HEK293T (cell line): Measurements from ENCODE around the gene CLEC3B.

Source experiments
- CTCF ChIA-PET: fragments of 350-600 bp; formaldehyde crosslinking; extraction: SDS; loops from one replicate; lab custom pipeline; 2021; ENCODE audit warnings: antibody characterized with exemption, inconsistent platforms; lab: Yijun Ruan, JAX
- POLR2A ChIA-PET: fragments of 350-600 bp; formaldehyde crosslinking; extraction: SDS; loops from one replicate; lab custom pipeline; 2020; ENCODE audit warnings: antibody characterized with exemption, inconsistent platforms; lab: Yijun Ruan, JAX
- DNase-seq: peaks from one replicate; pipeline ENCODE4 v3.0.0; 2012; ENCODE audit warnings: mixed read lengths; ENCODE audit errors: extremely low spot score
- ARNT ChIP-seq: fragments of 450-650 bp; IDR thresholded peaks from 2 replicates; pipeline ENCODE4 v1.6.1; 2017; ENCODE audit warnings: mild to moderate bottlenecking
- BHLHE40 ChIP-seq: fragments of 450-650 bp; IDR thresholded peaks from 2 replicates; pipeline ENCODE4 v1.6.1; 2016; ENCODE audit warnings: mild to moderate bottlenecking, moderate library complexity, borderline replicate concordance
- CTBP1 ChIP-seq: fragments of 450-650 bp; IDR thresholded peaks from 2 replicates; pipeline ENCODE4 v1.6.1; 2016; ENCODE audit warnings: borderline replicate concordance
- ELF4 ChIP-seq: fragments of 450-650 bp; IDR thresholded peaks from 2 replicates; pipeline ENCODE4 v1.6.1; 2017; ENCODE audit warnings: antibody characterized with exemption
- FOXA1 ChIP-seq: fragments of 450-650 bp; IDR thresholded peaks from 2 replicates; pipeline ENCODE4 v1.6.1; 2016; ENCODE audit warnings: mild to moderate bottlenecking
- FOXK2 ChIP-seq: fragments of 450-650 bp; IDR thresholded peaks from 2 replicates; pipeline ENCODE4 v1.6.1; 2016; ENCODE audit warnings: mild to moderate bottlenecking
- FOXM1 ChIP-seq: fragments of 450-650 bp; IDR thresholded peaks from 2 replicates; pipeline ENCODE4 v1.6.1; 2017; ENCODE audit warnings: mild to moderate bottlenecking, borderline replicate concordance
- HDGF ChIP-seq: fragments of 450-650 bp; IDR thresholded peaks from 2 replicates; pipeline ENCODE4 v1.6.1; 2017; ENCODE audit warnings: antibody characterized with exemption, borderline replicate concordance
- L3MBTL2 ChIP-seq: fragments of 450-650 bp; conservative IDR thresholded peaks from 2 replicates; pipeline ENCODE4 v1.6.1; 2016; ENCODE audit warnings: mild to moderate bottlenecking
- LEF1 ChIP-seq: fragments of 450-650 bp; IDR thresholded peaks from 2 replicates; pipeline ENCODE4 v1.6.1; 2017; ENCODE audit warnings: mild to moderate bottlenecking, borderline replicate concordance
- NFRKB ChIP-seq: fragments of 450-650 bp; IDR thresholded peaks from 2 replicates; pipeline ENCODE4 v1.6.1; 2016; ENCODE audit warnings: mild to moderate bottlenecking, moderate library complexity
- SP1 ChIP-seq: fragments of 450-650 bp; IDR thresholded peaks from 2 replicates; pipeline ENCODE4 v1.6.1; 2017
- SUZ12 ChIP-seq: fragments of 450-650 bp; IDR thresholded peaks from 2 replicates; pipeline ENCODE4 v1.6.1; 2016; ENCODE audit warnings: mild to moderate bottlenecking
- TARDBP ChIP-seq: fragments of 450-650 bp; IDR thresholded peaks from 2 replicates; pipeline ENCODE4 v1.6.1; 2016
- ZNF384 ChIP-seq: fragments of 450-650 bp; IDR thresholded peaks from 2 replicates; pipeline ENCODE4 v1.6.1; 2016
- TF ChIP-seq, protein P1 (sequence below): fragments of 450-650 bp; IDR thresholded peaks from 2 replicates; pipeline ENCODE4 v1.6.1; 2016

CLEC3B gene

DNA sequence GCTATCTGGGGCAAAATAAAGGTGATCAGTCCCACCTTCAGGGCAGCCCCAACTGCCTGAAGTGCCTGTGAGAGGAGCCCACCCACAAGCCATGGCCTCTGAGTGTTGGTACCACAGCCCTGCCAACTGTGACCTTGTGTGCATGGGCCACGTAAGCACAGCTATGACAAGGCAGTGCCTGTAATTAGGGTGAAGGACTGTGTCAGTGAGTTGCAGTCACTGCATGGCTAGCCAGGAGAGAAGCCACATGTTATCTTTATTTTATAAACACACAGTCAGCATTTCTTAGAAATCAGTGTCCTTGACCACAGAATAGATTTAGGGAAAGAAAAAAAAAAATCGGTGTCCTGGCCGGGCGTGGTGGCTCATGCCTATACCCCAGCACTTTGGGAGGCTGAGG, 25.3 kb upstream of the CLEC3B start:
- no peak for TF ChIP-seq FOXA1
- no peak for TF ChIP-seq LEF1
- TF ChIP-seq, protein P1, sequence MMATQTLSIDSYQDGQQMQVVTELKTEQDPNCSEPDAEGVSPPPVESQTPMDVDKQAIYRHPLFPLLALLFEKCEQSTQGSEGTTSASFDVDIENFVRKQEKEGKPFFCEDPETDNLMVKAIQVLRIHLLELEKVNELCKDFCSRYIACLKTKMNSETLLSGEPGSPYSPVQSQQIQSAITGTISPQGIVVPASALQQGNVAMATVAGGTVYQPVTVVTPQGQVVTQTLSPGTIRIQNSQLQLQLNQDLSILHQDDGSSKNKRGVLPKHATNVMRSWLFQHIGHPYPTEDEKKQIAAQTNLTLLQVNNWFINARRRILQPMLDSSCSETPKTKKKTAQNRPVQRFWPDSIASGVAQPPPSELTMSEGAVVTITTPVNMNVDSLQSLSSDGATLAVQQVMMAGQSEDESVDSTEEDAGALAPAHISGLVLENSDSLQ, result no peak
- no peak for TF ChIP-seq ELF4
- no peak for TF ChIP-seq NFRKB
- no peak for TF ChIP-seq FOXM1
- TF ChIP-seq FOXK2, result no peak
- no peak for TF ChIP-seq TARDBP
- TF ChIP-seq CTBP1, result no peak
- POLR2A ChIA-PET, result no interaction called here
- CTCF ChIA-PET, result interaction anchor here (0.7 to 1.3 kb wide), 2 partner anchors 7 to 18 kb away, joined by 3 read pairs; no protein-coding TSS in a partner anchor
- no peak for DNase-seq

DNA sequence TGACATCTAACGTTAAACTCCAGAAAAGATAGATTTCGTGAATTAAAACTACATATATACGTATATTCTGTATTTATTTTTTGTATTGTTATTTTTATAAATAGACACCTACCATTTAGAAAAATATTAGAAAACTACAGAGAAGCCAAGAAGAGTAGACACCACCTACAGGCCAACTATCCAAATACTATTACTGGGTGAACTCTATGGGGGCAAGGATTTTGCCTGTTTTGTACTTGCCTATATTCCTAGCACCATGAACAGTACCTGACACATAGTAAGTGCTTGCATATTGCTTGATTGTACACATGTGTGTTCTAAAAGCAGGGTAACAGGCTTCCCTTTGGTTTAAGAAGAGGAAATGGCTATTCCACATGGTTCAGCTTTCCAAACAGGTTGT, 24.4 kb upstream of the CLEC3B start:
- TF ChIP-seq FOXK2 (no peak), SP1 (no peak), ARNT (no peak)
- DNase-seq, result no peak
- POLR2A ChIA-PET, result no interaction called here
- CTCF ChIA-PET, result interaction anchor here (1.3 kb wide), 1 partner anchor 8 kb away, joined by 3 read pairs; no protein-coding TSS in a partner anchor

DNA sequence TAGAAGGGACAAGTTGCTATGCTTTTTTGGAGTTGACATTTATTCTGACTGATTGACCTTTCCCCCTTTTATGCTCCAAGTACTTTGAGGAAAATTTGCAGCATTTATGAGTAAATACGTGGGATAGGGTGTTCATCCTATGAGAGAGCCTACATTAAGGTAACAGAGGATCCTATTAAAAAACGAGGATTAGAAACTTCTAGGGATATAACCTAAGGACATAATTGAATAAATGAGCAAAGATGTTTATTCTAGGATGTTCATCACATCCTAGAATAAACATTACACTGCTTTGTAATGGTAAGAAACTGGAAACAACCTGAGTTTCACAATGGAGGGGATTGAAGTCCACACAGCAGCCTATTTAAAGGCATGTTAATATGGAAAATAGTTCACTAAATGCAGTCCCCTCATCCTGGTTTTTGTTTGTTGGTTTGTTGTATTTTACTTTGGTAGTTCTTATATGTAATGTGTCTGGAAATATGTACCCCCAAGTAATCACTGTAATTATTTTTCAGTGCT, 23.9 kb upstream of the CLEC3B start:
- DNase-seq, result no peak
- CTCF ChIA-PET, result interaction anchor here (1.0 kb wide), 1 partner anchor 8 kb away, joined by 3 read pairs; no protein-coding TSS in a partner anchor
- POLR2A ChIA-PET, result no interaction called here
- no peak for TF ChIP-seq FOXA1
- no peak for TF ChIP-seq ARNT
- TF ChIP-seq LEF1, result no peak
- TF ChIP-seq BHLHE40, result no peak
- no peak for TF ChIP-seq CTBP1
- TF ChIP-seq SUZ12, result no peak
- no peak for TF ChIP-seq TARDBP
- no peak for TF ChIP-seq FOXK2
- no peak for TF ChIP-seq FOXM1
- no peak for TF ChIP-seq SP1
- no peak for TF ChIP-seq L3MBTL2
- no peak for TF ChIP-seq NFRKB
- no peak for TF ChIP-seq ELF4

DNA sequence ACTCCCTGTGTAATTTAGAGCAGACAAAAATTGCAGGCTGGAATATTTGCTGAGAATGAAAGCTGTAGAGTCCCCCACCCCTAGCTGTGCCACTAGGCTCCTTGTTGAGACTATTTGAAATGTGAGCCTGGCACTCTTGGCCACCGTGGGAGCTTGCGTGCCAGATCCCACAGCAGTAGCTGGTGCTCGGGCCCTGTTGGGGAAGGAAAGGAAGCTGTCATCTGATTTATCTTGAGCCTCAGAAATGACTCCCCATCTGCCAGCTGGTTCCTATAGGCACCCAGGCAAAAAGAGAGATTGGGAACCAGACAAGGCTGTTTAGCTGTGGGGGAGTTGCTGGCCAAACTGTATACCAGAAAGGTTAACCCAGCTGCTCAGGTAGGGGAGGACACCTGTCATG, 23.4 kb upstream of the CLEC3B start:
- POLR2A ChIA-PET, result no interaction called here
- CTCF ChIA-PET, result interaction anchor here (1.0 kb wide), 1 partner anchor 8 kb away, joined by 3 read pairs; no protein-coding TSS in a partner anchor
- TF ChIP-seq ZNF384 (no peak), ELF4 (no peak), FOXA1 (no peak), LEF1 (no peak), NFRKB (no peak), CTBP1 (no peak), SUZ12 (no peak)
- TF ChIP-seq, protein P1, result no peak
- DNase-seq, result no peak

- no peak for TF ChIP-seq ZNF384
- TF ChIP-seq SUZ12, result no peak
- no peak for TF ChIP-seq FOXK2
- no peak for TF ChIP-seq ARNT
- no peak for TF ChIP-seq NFRKB
- no peak for TF ChIP-seq BHLHE40
- TF ChIP-seq TARDBP, result no peak
- TF ChIP-seq, protein P1, result no peak
- no peak for TF ChIP-seq LEF1
- no peak for TF ChIP-seq HDGF
- no peak for TF ChIP-seq FOXA1
- no peak for TF ChIP-seq ELF4
- no peak for TF ChIP-seq SP1
- no peak for TF ChIP-seq CTBP1
- no peak for TF ChIP-seq FOXM1
- TF ChIP-seq L3MBTL2, result no peak
- ChIA-PET CTCF (no interaction called here), POLR2A (no interaction called here)
- no peak for DNase-seq
These were observed 22.7 kb upstream of the CLEC3B start for GRCh38 chr3:45003406-45003805.

DNA sequence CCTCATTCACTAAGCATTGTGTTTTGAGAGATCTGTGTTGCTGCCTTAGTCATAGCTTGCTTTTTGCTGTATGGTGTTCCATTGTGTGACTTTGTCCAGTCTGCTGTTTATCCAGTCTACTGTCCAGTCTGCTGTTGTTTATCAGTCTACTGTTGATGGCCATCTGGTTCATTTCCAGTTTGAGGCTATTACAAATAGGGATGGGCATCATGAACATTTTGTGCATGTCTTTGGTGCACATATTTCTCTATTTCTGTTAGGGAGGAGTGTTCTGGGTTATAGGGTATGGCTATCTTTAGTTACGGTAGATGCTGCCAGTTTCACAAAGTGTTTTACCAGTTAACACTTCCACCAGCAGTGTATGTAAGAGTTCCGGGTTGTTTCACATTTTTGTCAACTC, 22.2 kb upstream of the CLEC3B start:
- ChIA-PET CTCF (no interaction called here), POLR2A (no interaction called here)
- DNase-seq, result no peak
- TF ChIP-seq LEF1 (no peak), FOXA1 (no peak), SUZ12 (no peak), SP1 (no peak), NFRKB (no peak), FOXK2 (no peak), BHLHE40 (no peak), L3MBTL2 (no peak), CTBP1 (no peak), ELF4 (no peak), TARDBP (no peak), ZNF384 (no peak), FOXM1 (no peak), HDGF (no peak), ARNT (no peak)
- TF ChIP-seq, protein P1, result no peak
